Neural progenitor cell (in vitro differentiated cells): ENCODE results near the gene BAK1. TPM values are rescaled to one million over a fixed set of nuclear protein-coding genes. Genes with fewer than 3 reads are reported as not detected.
"Not testable (repeated sequence)": the region's sequence is repeated elsewhere in the genome, so short reads cannot be mapped to it uniquely, and the experiment has no call there.

Experiments
- DNase-seq: peaks from one replicate; pipeline ENCODE4 v3.0.0-alpha.2; 2016; ENCODE audit warnings: low spot score
- H2AFZ ChIP-seq: fragments of 200-600 bp; sonication (generic); replicated peaks from 2 replicates; pipeline ENCODE4 v1.6.1; 2016; ENCODE audit warnings: antibody characterized with exemption
- H3F3A ChIP-seq: fragments of 200-600 bp; sonication (generic); 2 replicates; pipeline ENCODE4 v1.6.1; 2016; ENCODE audit warnings: antibody characterized with exemption, low read depth
- H3K27ac ChIP-seq: fragments of 200-600 bp; sonication (generic); 2 replicates; pipeline ENCODE4 v1.5.1; 2016; ENCODE audit warnings: mild to moderate bottlenecking
- H3K27me3 ChIP-seq: fragments of 200-600 bp; sonication (generic); 2 replicates; pipeline ENCODE4 v1.6.1; 2016; ENCODE audit warnings: mild to moderate bottlenecking, moderate library complexity
- H3K36me3 ChIP-seq: fragments of 200-600 bp; sonication (generic); 2 replicates; pipeline ENCODE4 v1.5.1; 2016
- H3K4me1 ChIP-seq: fragments of 200-600 bp; sonication (generic); 2 replicates; pipeline ENCODE4 v1.6.1; 2016; ENCODE audit warnings: mixed run types
- H3K4me2 ChIP-seq: fragments of 200-600 bp; sonication (generic); 2 replicates; pipeline ENCODE4 v1.6.1; 2016
- H3K4me3 ChIP-seq: fragments of 200-600 bp; sonication (generic); 2 replicates; pipeline ENCODE4 v1.5.1; 2016
- H3K79me2 ChIP-seq: fragments of 200-600 bp; sonication (generic); 2 replicates; pipeline ENCODE4 v1.6.1; 2016; ENCODE audit warnings: low read depth
- H3K9ac ChIP-seq: fragments of 200-600 bp; sonication (generic); 2 replicates; pipeline ENCODE4 v1.6.1; 2016
- H3K9me3 ChIP-seq: fragments of 200-600 bp; sonication (generic); 2 replicates; pipeline ENCODE4 v1.5.1; 2016; ENCODE audit warnings: low read depth
- H4K20me1 ChIP-seq: fragments of 200-600 bp; sonication (generic); 2 replicates; pipeline ENCODE4 v1.6.1; 2016; ENCODE audit warnings: low read depth
- H3K27ac Mint-ChIP-seq: 3 replicates; pipeline ENCODE4 v1.8.0; 2021; ENCODE audit warnings: mixed read lengths
- H3K27me3 Mint-ChIP-seq: 2 replicates; pipeline ENCODE4 v1.8.0; 2022; ENCODE audit warnings: low read depth, mild to moderate bottlenecking, inconsistent platforms, moderate library complexity, mixed read lengths; ENCODE audit not compliant: insufficient read depth
- H3K36me3 Mint-ChIP-seq: 3 replicates; pipeline ENCODE4 v1.8.0; 2021; ENCODE audit warnings: mixed read lengths
- H3K4me1 Mint-ChIP-seq: 3 replicates; pipeline ENCODE4 v1.8.0; 2021; ENCODE audit warnings: mixed read lengths
- H3K4me3 Mint-ChIP-seq: 3 replicates; pipeline ENCODE4 v1.8.0; 2021; ENCODE audit warnings: mild to moderate bottlenecking, moderate library complexity, mixed read lengths
- H3K9me3 Mint-ChIP-seq: 3 replicates; pipeline ENCODE4 v1.8.0; 2020; ENCODE audit warnings: mixed read lengths
- EZH2 ChIP-seq: fragments of 200-600 bp; sonication (generic); IDR thresholded peaks from 2 replicates; pipeline ENCODE4 v1.6.1; 2017; ENCODE audit warnings: antibody characterized with exemption, mild to moderate bottlenecking, moderate library complexity
- EZH2phosphoT487 ChIP-seq: fragments of 200-600 bp; sonication (generic); IDR thresholded peaks from 2 replicates; pipeline ENCODE4 v1.6.1; 2017; ENCODE audit warnings: antibody characterized with exemption
- small RNA-seq: library from RNA; depleted of rRNA; stranded (forward); fragments of <200 nt; gene quantifications from one replicate; pipeline ENCODE3, GENCODE V24; 2015
- total RNA-seq: library from RNA; depleted of rRNA; stranded (reverse); fragments of >200 nt; gene quantifications from 2 replicates; pipeline ENCODE4 v1.2.3, GENCODE V29; 2015; ENCODE audit warnings: low replicate concordance
- TF ChIP-seq, protein P1 (sequence below): fragments of 200-600 bp; sonication (generic); IDR thresholded peaks from 2 replicates; pipeline ENCODE4 v1.5.1; 2017; ENCODE audit warnings: antibody characterized with exemption, mild to moderate bottlenecking

The BAK1 gene
- total RNA-seq, 1 donor from 2014 or later = 13.9 TPM

DNA sequence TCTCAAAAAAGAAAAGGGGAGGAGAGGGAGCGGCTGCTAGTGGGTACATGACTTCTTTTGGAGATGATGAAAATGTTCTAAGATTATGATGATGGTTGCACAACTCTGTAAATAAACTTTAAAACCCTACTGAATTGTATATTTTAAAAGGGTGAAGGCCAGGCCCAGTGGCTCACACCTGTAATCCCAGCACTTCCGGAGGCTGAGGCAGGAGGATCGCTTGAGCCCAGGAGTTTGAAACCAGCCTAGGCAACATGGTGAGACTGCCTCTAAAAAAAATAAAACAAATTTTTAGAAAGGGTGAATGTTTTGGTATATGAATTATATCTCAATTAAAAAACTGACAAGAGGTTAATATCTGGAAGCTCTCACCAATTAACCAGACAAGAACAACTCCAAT lies 45.4 kb downstream of the BAK1 start:
- Histone ChIP-seq H2AFZ (no peak overlapping the region), H3F3A (no peaks in the 10 kb centered on the region), H3K36me3 (no peaks in the 10 kb centered on the region), H3K79me2 (no peaks in the 10 kb centered on the region), H3K9me3 (no peaks in the 10 kb centered on the region), H3K27me3 (no peaks in the 10 kb centered on the region), H3K4me2 (no peak overlapping the region), H3K4me3 (no peak overlapping the region), H3K4me1 (no peaks in the 10 kb centered on the region), H4K20me1 (no peaks in the 10 kb centered on the region), H3K9ac (no peak overlapping the region), H3K27ac (no peak overlapping the region)
- no peaks in the 10 kb centered on the region for H3K36me3 Mint-ChIP-seq
- H3K9me3 Mint-ChIP-seq = peaks cover 2% of the 10 kb centered on the region
- no peak for TF ChIP-seq EZH2phosphoT487
- TF ChIP-seq, protein P1, sequence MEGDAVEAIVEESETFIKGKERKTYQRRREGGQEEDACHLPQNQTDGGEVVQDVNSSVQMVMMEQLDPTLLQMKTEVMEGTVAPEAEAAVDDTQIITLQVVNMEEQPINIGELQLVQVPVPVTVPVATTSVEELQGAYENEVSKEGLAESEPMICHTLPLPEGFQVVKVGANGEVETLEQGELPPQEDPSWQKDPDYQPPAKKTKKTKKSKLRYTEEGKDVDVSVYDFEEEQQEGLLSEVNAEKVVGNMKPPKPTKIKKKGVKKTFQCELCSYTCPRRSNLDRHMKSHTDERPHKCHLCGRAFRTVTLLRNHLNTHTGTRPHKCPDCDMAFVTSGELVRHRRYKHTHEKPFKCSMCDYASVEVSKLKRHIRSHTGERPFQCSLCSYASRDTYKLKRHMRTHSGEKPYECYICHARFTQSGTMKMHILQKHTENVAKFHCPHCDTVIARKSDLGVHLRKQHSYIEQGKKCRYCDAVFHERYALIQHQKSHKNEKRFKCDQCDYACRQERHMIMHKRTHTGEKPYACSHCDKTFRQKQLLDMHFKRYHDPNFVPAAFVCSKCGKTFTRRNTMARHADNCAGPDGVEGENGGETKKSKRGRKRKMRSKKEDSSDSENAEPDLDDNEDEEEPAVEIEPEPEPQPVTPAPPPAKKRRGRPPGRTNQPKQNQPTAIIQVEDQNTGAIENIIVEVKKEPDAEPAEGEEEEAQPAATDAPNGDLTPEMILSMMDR = no peak
- no peak for TF ChIP-seq EZH2
- no peak for DNase-seq
- peaks cover 2% of the 10 kb centered on the region for H3K4me1 Mint-ChIP-seq
- no peak overlapping the region for H3K27ac Mint-ChIP-seq
- no peak overlapping the region for H3K4me3 Mint-ChIP-seq
- H3K27me3 Mint-ChIP-seq = peaks cover 2% of the 10 kb centered on the region

DNA sequence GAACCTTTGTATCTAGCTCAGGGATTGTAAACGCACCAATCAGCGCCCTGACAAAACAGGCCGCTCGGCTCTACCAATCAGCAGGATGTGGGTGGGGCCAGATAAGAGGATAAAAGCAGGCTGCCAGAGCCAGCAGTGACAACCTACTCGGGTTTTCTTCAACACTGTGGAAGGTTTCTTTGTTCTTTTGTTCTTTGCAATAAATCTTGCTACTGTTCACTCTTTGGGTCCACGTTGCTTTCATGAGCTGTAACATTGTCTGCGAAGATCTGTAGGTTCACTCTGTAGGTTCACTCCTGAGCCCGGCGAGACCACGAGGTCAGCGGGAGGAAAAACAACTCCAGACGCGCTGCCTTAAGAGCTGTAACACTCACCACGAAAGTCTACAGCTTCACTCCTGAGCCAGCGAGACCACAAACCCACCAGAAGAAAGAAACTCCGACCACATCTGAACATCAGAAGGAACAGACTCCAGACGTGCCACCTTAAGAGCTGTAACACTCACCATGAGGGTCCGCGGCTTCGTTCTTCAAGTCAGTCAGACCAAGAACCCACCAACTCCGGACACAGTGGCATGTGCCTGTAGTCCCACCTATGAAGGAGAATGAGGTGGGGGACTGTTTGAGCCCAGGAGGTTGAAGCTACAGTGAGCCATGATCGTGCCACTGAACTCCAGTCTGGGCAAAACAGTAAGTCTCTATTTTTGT lies 46.8 kb downstream of the BAK1 start:
- H2AFZ ChIP-seq = peak overlapping the region; percentile 76
- H3K36me3 ChIP-seq, H3K4me3 ChIP-seq, H3K9me3 Mint-ChIP-seq, H3K9me3 ChIP-seq, H3K36me3 Mint-ChIP-seq, H3K4me3 Mint-ChIP-seq, H3F3A ChIP-seq, H3K79me2 ChIP-seq, H3K27me3 Mint-ChIP-seq, H4K20me1 ChIP-seq, H3K27ac ChIP-seq, H3K4me1 Mint-ChIP-seq, H3K4me2 ChIP-seq, H3K4me1 ChIP-seq, H3K27me3 ChIP-seq, H3K9ac ChIP-seq, DNase-seq: not testable (repeated sequence)
- H3K27ac Mint-ChIP-seq = peak overlapping the region; percentile 90

DNA sequence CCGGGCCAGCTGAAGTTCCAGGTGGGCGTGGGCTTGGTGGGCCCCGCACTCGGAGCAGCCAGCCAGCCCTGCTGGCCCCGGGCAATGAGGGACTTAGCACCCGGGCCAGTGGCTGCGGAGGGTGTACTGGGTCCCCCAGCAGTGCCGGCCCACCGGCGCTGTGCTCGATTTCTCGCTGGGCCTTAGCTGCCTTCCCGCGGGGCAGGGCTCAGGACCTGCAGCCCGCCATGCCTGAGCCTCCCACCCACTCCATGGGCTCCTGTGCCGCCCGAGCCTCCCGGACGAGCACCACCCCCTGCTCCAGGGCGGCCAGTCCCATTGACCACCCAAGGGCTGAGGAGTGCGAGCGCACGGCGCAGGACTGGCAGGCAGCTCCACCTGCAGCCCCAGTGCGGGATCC lies 47.6 kb downstream of the BAK1 start:
- not testable (repeated sequence) for H3K9me3 Mint-ChIP-seq, H3K4me1 ChIP-seq, H2AFZ ChIP-seq, H3K27ac Mint-ChIP-seq, H3F3A ChIP-seq, H3K36me3 Mint-ChIP-seq, DNase-seq, H3K79me2 ChIP-seq, H3K27me3 ChIP-seq, H3K9me3 ChIP-seq, H3K4me3 Mint-ChIP-seq, H3K4me3 ChIP-seq, H3K36me3 ChIP-seq, H3K4me2 ChIP-seq, H3K27ac ChIP-seq, H4K20me1 ChIP-seq, H3K27me3 Mint-ChIP-seq, H3K9ac ChIP-seq
- peaks cover 10% of the 10 kb centered on the region for H3K4me1 Mint-ChIP-seq

DNA sequence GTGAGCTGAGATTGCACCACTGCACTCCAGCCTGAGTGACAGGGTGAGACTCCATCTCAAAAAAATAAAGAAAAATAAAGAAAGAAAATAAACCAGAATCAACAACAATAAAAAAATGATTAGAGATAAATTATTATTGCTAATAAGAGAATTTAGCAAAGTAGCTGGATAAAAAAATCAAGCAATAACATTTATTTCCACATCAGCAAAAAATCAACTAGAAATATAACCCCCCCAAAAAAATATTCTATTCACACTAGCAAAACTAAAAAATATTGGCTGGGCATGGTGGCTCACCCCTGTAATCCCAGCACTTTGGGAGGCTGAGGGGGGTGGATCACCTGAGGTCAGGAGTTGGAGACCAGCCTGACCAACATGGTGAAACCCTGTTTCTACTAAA lies 49.5 kb downstream of the BAK1 start:
- H3K27ac ChIP-seq, DNase-seq, H3K4me3 ChIP-seq, H3K9ac ChIP-seq, H3K79me2 ChIP-seq, H3K27me3 Mint-ChIP-seq, H3K36me3 Mint-ChIP-seq, H3K4me2 ChIP-seq, H3K9me3 Mint-ChIP-seq, H3K27ac Mint-ChIP-seq, H3K36me3 ChIP-seq, H2AFZ ChIP-seq, H4K20me1 ChIP-seq, H3K27me3 ChIP-seq, H3F3A ChIP-seq, H3K4me3 Mint-ChIP-seq, H3K4me1 ChIP-seq, H3K9me3 ChIP-seq: not testable (repeated sequence)
- H3K4me1 Mint-ChIP-seq = peaks cover 10% of the 10 kb centered on the region

Small RNA genes within 50 kb of the gene (small RNA-seq; reads per million reads assigned to genes)
- not detected for gene RF00017

Other genes starting within 250 kb of the BAK1 start
- 93.9 and 179 TPM in 2 replicates for gene KIFC1, start 188.5 kb downstream of the BAK1 start, total RNA-seq
- 25.6 and 55.8 TPM in 2 replicates for gene PHF1, start 169.3 kb downstream of the BAK1 start, total RNA-seq
- 118 and 186 TPM in 2 replicates for gene CUTA, start 162.2 kb downstream of the BAK1 start, total RNA-seq
- gene SYNGAP1, start 160.2 kb downstream of the BAK1 start, total RNA-seq = 14.1 and 29.7 TPM in 2 replicates
- gene ZBTB9, start 125.7 kb downstream of the BAK1 start, total RNA-seq = 10.2 and 12.7 TPM in 2 replicates
- gene ITPR3, start 41.0 kb upstream of the BAK1 start, total RNA-seq = 1.5 and 3.4 TPM in 2 replicates
- 47.7 and 95.9 TPM in 2 replicates for gene UQCC2, start 131.4 kb upstream of the BAK1 start, total RNA-seq
- gene IP6K3, start 166.6 kb upstream of the BAK1 start, total RNA-seq = 2.9 and 4.6 TPM in 2 replicates
- 31.8 and 53.4 TPM in 2 replicates for gene LEMD2, start 208.9 kb upstream of the BAK1 start, total RNA-seq
- gene MLN, start 223.7 kb upstream of the BAK1 start, total RNA-seq = not detected in 2 replicates